GM12878 (cell line): ENCODE data around the gene TCF7L2. TPM values are rescaled to one million over a fixed set of nuclear protein-coding genes. Genes with fewer than 3 reads are reported as not detected.

Experiments used
- ETV6 ChIP-seq, 2 experiments: fragments of 450-650 bp in 1 of 2; IDR thresholded peaks in 1 of 2; conservative IDR thresholded peaks in 1 of 2; 2 replicates each; pipeline ENCODE4 v1.6.1; 2014; ENCODE audit warnings: antibody characterized with exemption in 1 of 2, borderline replicate concordance in 1 of 2, low read depth in 1 of 2, mild to moderate bottlenecking in 1 of 2, moderate library complexity in 1 of 2
- IRF3 ChIP-seq: fragments of 450-650 bp; IDR thresholded peaks from 2 replicates; pipeline ENCODE4 v1.6.1; 2014; ENCODE audit warnings: mild to moderate bottlenecking
- KLF5 ChIP-seq: fragments of 450-650 bp; IDR thresholded peaks from 2 replicates; pipeline ENCODE4 v1.6.1; 2014; ENCODE audit warnings: mild to moderate bottlenecking; ENCODE audit not compliant: partially characterized antibody
- NFIC ChIP-seq: IDR thresholded peaks from 2 replicates; pipeline ENCODE4 v1.6.1; 2012; ENCODE audit warnings: low read depth, mild to moderate bottlenecking, inconsistent platforms, low read length, moderate library complexity
- SPI1 ChIP-seq: IDR thresholded peaks from 2 replicates; pipeline ENCODE4 v1.6.1; 2011; ENCODE audit warnings: low read depth, mild to moderate bottlenecking, low read length, moderate library complexity, borderline replicate concordance; ENCODE audit not compliant: insufficient read depth
- SRF ChIP-seq, 2 experiments: IDR thresholded peaks; 2 replicates each; pipeline ENCODE4 v1.6.1; 2011; ENCODE audit warnings: low read depth in 2 of 2, low read length in 2 of 2, mild to moderate bottlenecking in 1 of 2, moderate library complexity in 1 of 2
- TBL1XR1 ChIP-seq: IDR thresholded peaks from 2 replicates; pipeline ENCODE4 v1.6.1; 2012; ENCODE audit warnings: low read depth, low read length, improper control_type of control experiment
- ZBED1 ChIP-seq: IDR thresholded peaks from 2 replicates; pipeline ENCODE4 v1.6.1; 2016; ENCODE audit warnings: borderline replicate concordance
- polyA plus RNA-seq, 11 experiments: library from polyadenylated mRNA; depleted of rRNA in 4 of 11; unstranded in 6 of 11; stranded (reverse) in 5 of 11; fragments of >200 nt; fragmentation: Nextera tagmentation in 4 of 11; fragmentation: Illumina TruSeq in 1 of 11; extraction: Ambion mirVana in 4 of 11; extraction: Trizol in 1 of 11; gene quantifications; 1 replicate in 1 of 11; 2 replicates in 10 of 11; pipeline versions ENCODE4 v1.2.1 to v1.2.3, GENCODE V29; 2011 to 2016; ENCODE audit warnings: inconsistent platforms in 2 of 11, missing spikeins in 2 of 11, low read depth in 1 of 11
- total RNA-seq, 4 experiments: library from RNA; depleted of rRNA in 3 of 4; stranded (reverse); fragments of >200 nt in 3 of 4; fragmentation: Illumina TruSeq in 1 of 4; extraction: Trizol in 1 of 4; gene quantifications; 2 replicates each; pipeline versions ENCODE4 v1.2.1 to v1.2.3, GENCODE V29; 2013 to 2021
- TF ChIP-seq, protein P1 (sequence below): IDR thresholded peaks from 2 replicates; pipeline ENCODE4 v1.6.1; 2012; ENCODE audit warnings: low read depth, low read length, improper control_type of control experiment
- TF ChIP-seq, protein P2 (sequence below): IDR thresholded peaks from 2 replicates; pipeline ENCODE4 v1.6.1; 2011; ENCODE audit warnings: mild to moderate bottlenecking, low read depth, low read length, moderate library complexity; ENCODE audit not compliant: insufficient replicate concordance
- TF ChIP-seq, protein P3 (sequence below): fragments of 450-650 bp; formaldehyde crosslinking; IDR thresholded peaks from 2 replicates; pipeline ENCODE4 v1.4.0; 2020; ENCODE audit warnings: mild to moderate bottlenecking, moderate library complexity

TCF7L2 gene
- total and polyA plus RNA-seq, 10 of the 15 experiments (the other 5 are each of a cell fraction or from before 2014, with no cell fraction given) = 0.02 to 1.1 (median 0.35) TPM; not detected in 4

DNA sequence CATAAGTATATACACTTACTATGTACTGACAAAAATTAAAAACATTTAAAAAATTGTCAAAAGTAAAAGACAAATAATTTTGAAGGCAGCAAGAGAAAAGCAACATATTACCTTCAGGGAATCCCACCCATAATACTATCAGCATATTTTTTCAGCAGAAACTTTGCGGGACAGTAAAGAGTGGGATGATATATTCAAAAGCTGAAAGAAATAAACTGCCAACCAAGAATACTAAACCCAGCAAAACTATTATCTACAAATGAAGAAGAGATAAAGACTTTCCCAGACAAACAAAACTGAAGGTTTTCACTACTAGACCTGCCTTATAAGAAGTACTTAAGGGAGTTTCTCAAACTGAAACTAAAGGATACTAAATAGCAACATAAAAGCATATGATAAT, 257.9 kb downstream of the TCF7L2 start (continued):
- TF ChIP-seq TBL1XR1 = no peak
- TF ChIP-seq, protein P1, sequence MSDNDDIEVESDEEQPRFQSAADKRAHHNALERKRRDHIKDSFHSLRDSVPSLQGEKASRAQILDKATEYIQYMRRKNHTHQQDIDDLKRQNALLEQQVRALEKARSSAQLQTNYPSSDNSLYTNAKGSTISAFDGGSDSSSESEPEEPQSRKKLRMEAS = no peak
- TF ChIP-seq, protein P2, sequence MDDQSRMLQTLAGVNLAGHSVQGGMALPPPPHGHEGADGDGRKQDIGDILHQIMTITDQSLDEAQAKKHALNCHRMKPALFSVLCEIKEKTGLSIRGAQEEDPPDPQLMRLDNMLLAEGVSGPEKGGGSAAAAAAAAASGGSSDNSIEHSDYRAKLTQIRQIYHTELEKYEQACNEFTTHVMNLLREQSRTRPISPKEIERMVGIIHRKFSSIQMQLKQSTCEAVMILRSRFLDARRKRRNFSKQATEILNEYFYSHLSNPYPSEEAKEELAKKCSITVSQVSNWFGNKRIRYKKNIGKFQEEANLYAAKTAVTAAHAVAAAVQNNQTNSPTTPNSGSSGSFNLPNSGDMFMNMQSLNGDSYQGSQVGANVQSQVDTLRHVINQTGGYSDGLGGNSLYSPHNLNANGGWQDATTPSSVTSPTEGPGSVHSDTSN = no peak
- TF ChIP-seq SPI1 = no peak
- no peak for TF ChIP-seq ZBED1
- no peak for TF ChIP-seq KLF5
- TF ChIP-seq IRF3 = no peak
- no peak for TF ChIP-seq NFIC
- TF ChIP-seq, protein P3, sequence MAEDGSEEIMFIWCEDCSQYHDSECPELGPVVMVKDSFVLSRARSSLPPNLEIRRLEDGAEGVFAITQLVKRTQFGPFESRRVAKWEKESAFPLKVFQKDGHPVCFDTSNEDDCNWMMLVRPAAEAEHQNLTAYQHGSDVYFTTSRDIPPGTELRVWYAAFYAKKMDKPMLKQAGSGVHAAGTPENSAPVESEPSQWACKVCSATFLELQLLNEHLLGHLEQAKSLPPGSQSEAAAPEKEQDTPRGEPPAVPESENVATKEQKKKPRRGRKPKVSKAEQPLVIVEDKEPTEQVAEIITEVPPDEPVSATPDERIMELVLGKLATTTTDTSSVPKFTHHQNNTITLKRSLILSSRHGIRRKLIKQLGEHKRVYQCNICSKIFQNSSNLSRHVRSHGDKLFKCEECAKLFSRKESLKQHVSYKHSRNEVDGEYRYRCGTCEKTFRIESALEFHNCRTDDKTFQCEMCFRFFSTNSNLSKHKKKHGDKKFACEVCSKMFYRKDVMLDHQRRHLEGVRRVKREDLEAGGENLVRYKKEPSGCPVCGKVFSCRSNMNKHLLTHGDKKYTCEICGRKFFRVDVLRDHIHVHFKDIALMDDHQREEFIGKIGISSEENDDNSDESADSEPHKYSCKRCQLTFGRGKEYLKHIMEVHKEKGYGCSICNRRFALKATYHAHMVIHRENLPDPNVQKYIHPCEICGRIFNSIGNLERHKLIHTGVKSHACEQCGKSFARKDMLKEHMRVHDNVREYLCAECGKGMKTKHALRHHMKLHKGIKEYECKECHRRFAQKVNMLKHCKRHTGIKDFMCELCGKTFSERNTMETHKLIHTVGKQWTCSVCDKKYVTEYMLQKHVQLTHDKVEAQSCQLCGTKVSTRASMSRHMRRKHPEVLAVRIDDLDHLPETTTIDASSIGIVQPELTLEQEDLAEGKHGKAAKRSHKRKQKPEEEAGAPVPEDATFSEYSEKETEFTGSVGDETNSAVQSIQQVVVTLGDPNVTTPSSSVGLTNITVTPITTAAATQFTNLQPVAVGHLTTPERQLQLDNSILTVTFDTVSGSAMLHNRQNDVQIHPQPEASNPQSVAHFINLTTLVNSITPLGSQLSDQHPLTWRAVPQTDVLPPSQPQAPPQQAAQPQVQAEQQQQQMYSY (CRISPR knock-in tag) = no peak
- no peak for TF ChIP-seq ETV6 (conservative IDR thresholded peaks at IDR 0.05 in 1 of 2, IDR thresholded peaks at IDR 0.05 in 1 of 2; ENCODE audit: borderline replicate concordance in 1 of 2, low read depth in 1 of 2)
- no peak for TF ChIP-seq SRF (IDR thresholded peaks at IDR 0.05; ENCODE audit: low read depth in 2 of 2, low read length in 2 of 2)
